ENCODE measurements around the gene C10orf143. TPM values are rescaled to one million over a fixed set of nuclear protein-coding genes. Genes with fewer than 3 reads are reported as not detected.

The C10orf143 gene
- total and polyA plus RNA-seq, 2 of the 4 experiments (the other 2 are of a cell fraction) = 0.36 to 0.60 TPM

DNA sequence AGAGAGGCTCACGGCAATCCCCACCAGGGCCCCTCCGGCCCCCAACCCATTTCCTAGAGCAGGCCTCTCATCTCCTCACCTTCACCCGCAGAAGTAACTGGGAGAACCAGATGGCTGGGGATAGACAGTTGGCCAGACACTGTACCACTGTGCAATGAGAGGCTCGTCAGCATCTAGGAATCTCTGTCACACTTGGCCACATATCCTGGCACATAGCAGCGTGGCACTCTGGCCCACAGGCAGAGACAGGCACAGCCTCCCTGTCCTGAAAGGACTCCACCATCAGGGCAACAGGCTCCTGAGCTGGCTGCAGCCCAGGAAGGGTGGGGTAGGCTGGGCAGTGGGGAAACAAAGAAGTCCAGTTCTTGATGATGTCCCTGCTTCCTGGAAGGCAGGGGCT, 45.8 kb downstream of the C10orf143 start:
- in situ Hi-C loops (cut with MboI; ENCODE audit: low sequenced_read_pairs) (no loop called here), dilution Hi-C loops (cut with HindIII; ENCODE audit: low sequenced_read_pairs, unreplicated experiment) (no loop called here), intact Hi-C loops (cut with micrococcal nuclease) (no loop called here)
- Histone ChIP-seq H2AFZ (replicated peaks; ENCODE audit: low read length, poor library complexity) (peak overlapping the region; percentile 14), H3K9ac (ENCODE audit: low read depth, low read length) (no peak overlapping the region), H3K27me3 (ENCODE audit: control insufficient read depth, insufficient read depth, low read length) (no peaks in the 10 kb centered on the region), H3K18ac (ENCODE audit: low read depth, low read length) (no peak overlapping the region), H3K56ac (ENCODE audit: extremely low read depth, insufficient read depth, low read length) (no peak overlapping the region), H2BK120ac (ENCODE audit: low read depth, low read length) (no peak overlapping the region), H3K14ac (replicated peaks; ENCODE audit: low read depth, low read length) (no peak overlapping the region), H3K36me3 (ENCODE audit: control insufficient read depth, insufficient read depth, low read length) (no peaks in the 10 kb centered on the region), H3K79me1 (ENCODE audit: low read depth in 1 of 2, low read length in 2 of 2) (no peaks in the 10 kb centered on the region), H2AK9ac (replicated peaks; ENCODE audit: low read depth, low read length, poor library complexity) (no peak overlapping the region), H4K8ac (ENCODE audit: low read depth in 2 of 2, low read length in 2 of 2) (no peak overlapping the region), H2BK20ac (ENCODE audit: low read depth, low read length) (no peak overlapping the region), H3K9me1 (ENCODE audit: insufficient read depth, low read length) (no peaks in the 10 kb centered on the region), H2AK5ac (ENCODE audit: low read depth, low read length) (no peak overlapping the region), H3K27ac (ENCODE audit: insufficient read depth, low read length) (no peak overlapping the region), H3K4me3 (ENCODE audit: insufficient read depth, low read depth, low read length) (no peak overlapping the region), H4K91ac (ENCODE audit: insufficient read depth, low read depth, low read length) (no peak overlapping the region), H4K20me1 (ENCODE audit: insufficient read depth, low read length) (no peaks in the 10 kb centered on the region), H3K9me3 (ENCODE audit: control insufficient read depth, insufficient read depth, low read length) (peaks cover 4% of the 10 kb centered on the region; the same call in 1 of the 2 replicates), H3K4me2 (ENCODE audit: low read depth, low read length) (no peak overlapping the region), H4K5ac (ENCODE audit: low read depth, low read length) (no peak overlapping the region), H2BK15ac (ENCODE audit: low read depth, low read length) (no peak overlapping the region), H3K4ac (ENCODE audit: low read depth, low read length) (no peak overlapping the region), H3K4me1 (ENCODE audit: control insufficient read depth, insufficient read depth, low read length) (no peaks in the 10 kb centered on the region), H2BK5ac (ENCODE audit: low read depth, low read length, poor library complexity, severe bottlenecking) (no peak overlapping the region), H3K23ac (ENCODE audit: low read depth, low read length) (no peak overlapping the region)
- no peak for TF ChIP-seq MXI1 (IDR thresholded peaks at IDR 0.05; ENCODE audit: borderline replicate concordance, low read depth, low read length)
- TF ChIP-seq, protein P1, sequence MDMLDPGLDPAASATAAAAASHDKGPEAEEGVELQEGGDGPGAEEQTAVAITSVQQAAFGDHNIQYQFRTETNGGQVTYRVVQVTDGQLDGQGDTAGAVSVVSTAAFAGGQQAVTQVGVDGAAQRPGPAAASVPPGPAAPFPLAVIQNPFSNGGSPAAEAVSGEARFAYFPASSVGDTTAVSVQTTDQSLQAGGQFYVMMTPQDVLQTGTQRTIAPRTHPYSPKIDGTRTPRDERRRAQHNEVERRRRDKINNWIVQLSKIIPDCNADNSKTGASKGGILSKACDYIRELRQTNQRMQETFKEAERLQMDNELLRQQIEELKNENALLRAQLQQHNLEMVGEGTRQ (IDR thresholded peaks at IDR 0.05; ENCODE audit: low read depth, low read length) = no peak
- no TSS peak for BruUV-seq (replicated peaks)
- WGBS, 2 experiments (ENCODE audit: extremely low coverage in 2 of 2, insufficient read length in 1 of 2) = 80% methylated on average over 1 of the region's 5 CpGs; no CpG with 5 or more reads in 1 of the 2 experiments
- POLR2A ChIA-PET (ENCODE audit: unreplicated experiment) = no interaction called here
- CTCF ChIA-PET = no interaction called here
- DNase-seq = no peak
- ATAC-seq (ENCODE audit: low read depth) = no peak
